Mucosa of rectum (tissue), 2 donors: ENCODE data around the gene KIF26B.

ENCODE experiments used
- H3K27ac ChIP-seq, 2 donors: one replicate each; pipeline ENCODE4 v1.7.0; 2013; ENCODE audit warnings: inconsistent platforms in 2 of 2, low read depth in 2 of 2, low read length in 2 of 2
- H3K27me3 ChIP-seq, 2 donors: one replicate each; pipeline ENCODE4 v1.7.0; 2013; ENCODE audit warnings: low read length in 2 of 2; ENCODE audit not compliant: control insufficient read depth in 2 of 2, insufficient read depth in 2 of 2
- H3K36me3 ChIP-seq, 2 donors: one replicate each; pipeline ENCODE4 v1.7.0; 2013; ENCODE audit warnings: low read length in 2 of 2; ENCODE audit not compliant: control insufficient read depth in 2 of 2, insufficient read depth in 2 of 2
- H3K4me1 ChIP-seq, 2 donors: one replicate each; pipeline ENCODE4 v1.7.0; 2013; ENCODE audit warnings: low read length in 2 of 2, mild to moderate bottlenecking in 1 of 2; ENCODE audit not compliant: control insufficient read depth in 2 of 2, insufficient read depth in 2 of 2
- H3K4me3 ChIP-seq, 2 donors: one replicate each; pipeline ENCODE4 v1.7.0; 2013; ENCODE audit warnings: low read length in 2 of 2
- H3K9ac ChIP-seq, 2 donors: one replicate each; pipeline ENCODE4 v1.7.0; 2013; ENCODE audit warnings: low read length in 2 of 2, low read depth in 1 of 2, mild to moderate bottlenecking in 1 of 2
- H3K9me3 ChIP-seq, 2 donors: one replicate each; pipeline ENCODE4 v1.7.0; 2013; ENCODE audit warnings: low read length in 2 of 2; ENCODE audit not compliant: control insufficient read depth in 2 of 2
- donor health status: healthy.
- donor health status: Normal muscosa, but diverticular disease.

Gene KIF26B

GRCh38 chr1:245489838-245490237 is 335.1 kb downstream of the KIF26B start:
- Histone ChIP-seq H3K4me3 (no peak overlapping the region), H3K27me3 (no peaks in the 10 kb centered on the region), H3K4me1 (no peaks in the 10 kb centered on the region), H3K36me3 (no peaks in the 10 kb centered on the region), H3K9me3 (no peaks in the 10 kb centered on the region), H3K27ac (no peak overlapping the region), H3K9ac (no peak overlapping the region)

- Histone ChIP-seq H3K4me3 (no peak overlapping the region), H3K9ac (no peak overlapping the region), H3K4me1 (no peaks in the 10 kb centered on the region), H3K36me3 (no peaks in the 10 kb centered on the region), H3K27me3 (no peaks in the 10 kb centered on the region), H3K9me3 (no peaks in the 10 kb centered on the region), H3K27ac (no peak overlapping the region)
Measured at GRCh38 chr1:245493029-245493428, 338.2 kb downstream of the KIF26B start.

GRCh38 chr1:245495681-245496080 is 340.9 kb downstream of the KIF26B start:
- no peak overlapping the region for H3K4me3 ChIP-seq
- no peak overlapping the region for H3K27ac ChIP-seq
- no peak overlapping the region for H3K9ac ChIP-seq
- H3K4me1 ChIP-seq = no peaks in the 10 kb centered on the region
- H3K9me3 ChIP-seq = no peaks in the 10 kb centered on the region
- H3K36me3 ChIP-seq = no peaks in the 10 kb centered on the region
- H3K27me3 ChIP-seq = no peaks in the 10 kb centered on the region

GRCh38 chr1:245500546-245500945 is 345.8 kb downstream of the KIF26B start:
- no peak overlapping the region for H3K27ac ChIP-seq
- H3K9ac ChIP-seq = no peak overlapping the region
- no peaks in the 10 kb centered on the region for H3K36me3 ChIP-seq
- no peak overlapping the region for H3K4me3 ChIP-seq
- H3K4me1 ChIP-seq = no peaks in the 10 kb centered on the region
- H3K27me3 ChIP-seq = no peaks in the 10 kb centered on the region
- no peaks in the 10 kb centered on the region for H3K9me3 ChIP-seq

GRCh38 chr1:245501633-245502032 is 346.8 kb downstream of the KIF26B start:
- Histone ChIP-seq H3K4me3 (no peak overlapping the region), H3K27me3 (no peaks in the 10 kb centered on the region), H3K36me3 (no peaks in the 10 kb centered on the region), H3K4me1 (no peaks in the 10 kb centered on the region), H3K27ac (no peak overlapping the region), H3K9ac (no peak overlapping the region), H3K9me3 (no peaks in the 10 kb centered on the region)

- Histone ChIP-seq H3K27ac (no peak overlapping the region), H3K4me3 (no peak overlapping the region), H3K9ac (no peak overlapping the region), H3K9me3 (no peaks in the 10 kb centered on the region), H3K4me1 (no peaks in the 10 kb centered on the region), H3K36me3 (no peaks in the 10 kb centered on the region), H3K27me3 (no peaks in the 10 kb centered on the region)
Measured at GRCh38 chr1:245503548-245503947, 348.8 kb downstream of the KIF26B start.

- Histone ChIP-seq H3K9me3 (peaks cover 0 to 3% of the 10 kb centered on the region in 2 donors), H3K4me1 (no peaks in the 10 kb centered on the region), H3K27ac (no peak overlapping the region), H3K9ac (no peak overlapping the region), H3K4me3 (no peak overlapping the region), H3K36me3 (no peaks in the 10 kb centered on the region), H3K27me3 (no peaks in the 10 kb centered on the region)
Measured at GRCh38 chr1:245510144-245510543, 355.4 kb downstream of the KIF26B start.

- H3K27me3 ChIP-seq = no peaks in the 10 kb centered on the region
- H3K4me3 ChIP-seq = peak overlapping the region in 1 of 2 donors; percentile 20
- H3K36me3 ChIP-seq = no peaks in the 10 kb centered on the region
- H3K27ac ChIP-seq = no peak overlapping the region
- H3K4me1 ChIP-seq = no peaks in the 10 kb centered on the region
- peaks cover 0 to 3% of the 10 kb centered on the region in 2 donors for H3K9me3 ChIP-seq
- H3K9ac ChIP-seq = no peak overlapping the region
Measured at GRCh38 chr1:245512181-245512888, 357.6 kb downstream of the KIF26B start.

GRCh38 chr1:245512980-245513578 is 358.3 kb downstream of the KIF26B start:
- H3K4me3 ChIP-seq = peak overlapping the region in 1 of 2 donors; percentile 20
- no peak overlapping the region for H3K9ac ChIP-seq
- H3K9me3 ChIP-seq = peaks cover 0 to 3% of the 10 kb centered on the region in 2 donors
- H3K4me1 ChIP-seq = no peaks in the 10 kb centered on the region
- H3K27ac ChIP-seq = no peak overlapping the region
- H3K27me3 ChIP-seq = no peaks in the 10 kb centered on the region
- no peaks in the 10 kb centered on the region for H3K36me3 ChIP-seq

GRCh38 chr1:245516284-245516759 is 361.5 kb downstream of the KIF26B start:
- Histone ChIP-seq H3K9me3 (no peaks in the 10 kb centered on the region), H3K4me1 (no peaks in the 10 kb centered on the region), H3K4me3 (no peak overlapping the region), H3K27me3 (no peaks in the 10 kb centered on the region), H3K9ac (no peak overlapping the region), H3K36me3 (no peaks in the 10 kb centered on the region), H3K27ac (no peak overlapping the region)
